ENCODE results near the gene ZFP62. TPM values are rescaled to one million over a fixed set of nuclear protein-coding genes. Genes with fewer than 3 reads are reported as not detected.

The ZFP62 gene
- total and polyA plus RNA-seq, 2 donors: 41.1 to 48.6 TPM

- H3K27me3 ChIP-seq (ENCODE audit: control insufficient read depth in 2 of 2, insufficient read depth in 1 of 2, low read length in 1 of 2): no peaks in the 10 kb centered on the region
These were observed 50.7 kb downstream of the ZFP62 start for GRCh38 chr5:180810210-180810958.

DNA sequence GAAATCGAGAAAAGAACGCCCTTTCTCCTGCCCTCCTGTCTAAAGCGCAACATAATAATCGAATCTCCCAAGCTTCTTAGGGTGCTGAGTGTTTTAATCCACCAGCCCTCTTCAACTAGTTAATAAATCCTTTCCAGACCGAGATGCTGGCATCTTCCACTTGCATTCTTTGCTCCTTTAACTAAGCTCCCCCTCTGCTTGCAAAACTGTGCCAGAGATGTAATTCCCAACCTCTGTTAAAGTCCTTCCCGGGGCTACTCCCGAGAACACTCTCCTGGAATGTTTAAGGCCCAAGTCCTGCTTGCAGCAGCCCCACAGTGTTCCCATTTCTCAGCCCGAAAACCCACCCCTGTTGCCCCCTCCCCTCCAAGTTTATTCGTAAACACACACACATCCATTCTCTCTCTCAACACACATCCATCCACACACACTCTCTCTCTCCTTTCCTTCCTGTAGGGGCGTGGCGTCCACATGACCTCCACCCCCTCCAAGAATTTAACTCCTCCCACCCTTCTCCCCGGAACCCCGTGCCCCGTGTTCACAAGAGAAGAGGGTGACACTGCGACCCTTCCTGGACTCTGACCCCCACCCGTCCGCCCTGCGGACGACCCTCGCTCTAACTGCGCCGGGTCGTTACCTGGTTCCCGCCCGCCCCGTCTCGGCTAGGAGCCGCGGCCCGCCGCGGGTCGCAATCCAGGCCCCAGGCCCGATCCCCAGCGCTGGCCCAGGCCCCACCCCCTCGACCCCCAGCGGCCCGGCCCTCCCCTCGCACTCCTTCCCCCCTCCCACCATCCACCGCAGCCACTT is 51.5 kb downstream of the ZFP62 start:
- Histone ChIP-seq H3K4me1 (ENCODE audit: control insufficient read depth in 2 of 2, insufficient read depth in 2 of 2, low read length in 2 of 2) (peaks cover 39 to 64% of the 10 kb centered on the region in 2 donors), H3K36me3 (ENCODE audit: control insufficient read depth in 2 of 2, insufficient read depth in 2 of 2, low read length in 1 of 2) (peaks cover 0 to 6% of the 10 kb centered on the region in 2 donors), H3K4me3 (ENCODE audit: low read length in 2 of 2) (peak overlapping the region; percentile 76 to 81), H3K9me3 (ENCODE audit: control insufficient read depth in 2 of 2, insufficient read depth in 1 of 2, low read length in 1 of 2) (no peaks in the 10 kb centered on the region), H3K27ac (ENCODE audit: low read depth in 1 of 2, low read length in 1 of 2) (peak overlapping the region; percentile 97 to 100), H3K27me3 (ENCODE audit: control insufficient read depth in 2 of 2, insufficient read depth in 1 of 2, low read length in 1 of 2) (no peaks in the 10 kb centered on the region)
- WGBS: 5% methylated on average over 40 of the region's 40 CpGs
- DNase-seq (ENCODE audit: low read depth in 6 of 9, low spot score in 9 of 9): peak; percentile 89 to 97 (median 92)

More at GRCh38 chr5:180810210-180810958, 50.7 kb downstream of the ZFP62 start:
- Histone ChIP-seq H3K9me3 (ENCODE audit: control insufficient read depth in 2 of 2, insufficient read depth in 1 of 2, low read length in 1 of 2) (no peaks in the 10 kb centered on the region), H3K27ac (ENCODE audit: low read depth in 1 of 2, low read length in 1 of 2) (peak overlapping the region; percentile 97 to 100), H3K4me3 (ENCODE audit: low read length in 2 of 2) (peak overlapping the region; percentile 76 to 81), H3K36me3 (ENCODE audit: control insufficient read depth in 2 of 2, insufficient read depth in 2 of 2, low read length in 1 of 2) (peaks cover 0 to 4% of the 10 kb centered on the region in 2 donors), H3K4me1 (ENCODE audit: control insufficient read depth in 2 of 2, insufficient read depth in 2 of 2, low read length in 2 of 2) (peaks cover 33 to 61% of the 10 kb centered on the region in 2 donors)
- under 1% methylated on average over 66 of the region's 66 CpGs for WGBS
- DNase-seq (ENCODE audit: low read depth in 6 of 9, low spot score in 9 of 9): peak; percentile 87 to 97 (median 94)

DNA sequence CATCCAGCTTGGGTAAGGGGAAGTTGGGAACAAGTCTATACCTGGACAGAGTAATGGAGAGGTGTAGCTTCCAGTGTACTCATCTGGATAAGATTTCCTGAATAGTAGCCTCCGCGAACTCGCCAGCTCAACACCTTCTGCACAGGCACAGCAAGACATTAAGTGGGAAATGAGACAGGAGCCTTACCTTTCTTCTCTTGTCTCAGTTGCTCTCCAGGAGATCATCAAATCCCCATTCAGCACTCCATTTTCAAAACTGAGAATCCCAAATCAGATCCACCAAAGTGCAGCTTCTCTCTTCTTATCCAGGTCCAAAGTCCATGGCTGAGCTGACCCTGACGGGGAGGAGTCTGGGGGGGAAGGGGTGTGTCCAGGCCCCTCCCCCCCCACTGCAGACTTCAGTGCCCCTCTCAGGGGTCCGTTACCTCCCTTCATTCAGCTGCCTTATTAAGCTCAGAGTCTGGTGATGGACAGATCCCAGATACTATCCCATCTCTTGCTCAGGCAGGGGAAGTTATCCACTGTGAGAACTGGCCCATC is 52.5 kb downstream of the ZFP62 start:
- H3K4me1 ChIP-seq (ENCODE audit: control insufficient read depth in 2 of 2, insufficient read depth in 2 of 2, low read length in 2 of 2): peaks cover 44 to 70% of the 10 kb centered on the region in 2 donors
- no peak for DNase-seq (ENCODE audit: low read depth in 6 of 9, low spot score in 9 of 9)
- H3K9me3 ChIP-seq (ENCODE audit: control insufficient read depth in 2 of 2, insufficient read depth in 1 of 2, low read length in 1 of 2): no peaks in the 10 kb centered on the region
- H3K4me3 ChIP-seq (ENCODE audit: low read length in 2 of 2): peak overlapping the region; percentile 76 to 81
- H3K27me3 ChIP-seq (ENCODE audit: control insufficient read depth in 2 of 2, insufficient read depth in 1 of 2, low read length in 1 of 2): no peaks in the 10 kb centered on the region
- peak overlapping the region; percentile 62 to 97 for H3K27ac ChIP-seq (ENCODE audit: low read depth in 1 of 2, low read length in 1 of 2)
- H3K36me3 ChIP-seq (ENCODE audit: control insufficient read depth in 2 of 2, insufficient read depth in 2 of 2, low read length in 1 of 2): peaks cover 0 to 6% of the 10 kb centered on the region in 2 donors
- WGBS: 90% methylated on average over 5 of the region's 5 CpGs

DNA sequence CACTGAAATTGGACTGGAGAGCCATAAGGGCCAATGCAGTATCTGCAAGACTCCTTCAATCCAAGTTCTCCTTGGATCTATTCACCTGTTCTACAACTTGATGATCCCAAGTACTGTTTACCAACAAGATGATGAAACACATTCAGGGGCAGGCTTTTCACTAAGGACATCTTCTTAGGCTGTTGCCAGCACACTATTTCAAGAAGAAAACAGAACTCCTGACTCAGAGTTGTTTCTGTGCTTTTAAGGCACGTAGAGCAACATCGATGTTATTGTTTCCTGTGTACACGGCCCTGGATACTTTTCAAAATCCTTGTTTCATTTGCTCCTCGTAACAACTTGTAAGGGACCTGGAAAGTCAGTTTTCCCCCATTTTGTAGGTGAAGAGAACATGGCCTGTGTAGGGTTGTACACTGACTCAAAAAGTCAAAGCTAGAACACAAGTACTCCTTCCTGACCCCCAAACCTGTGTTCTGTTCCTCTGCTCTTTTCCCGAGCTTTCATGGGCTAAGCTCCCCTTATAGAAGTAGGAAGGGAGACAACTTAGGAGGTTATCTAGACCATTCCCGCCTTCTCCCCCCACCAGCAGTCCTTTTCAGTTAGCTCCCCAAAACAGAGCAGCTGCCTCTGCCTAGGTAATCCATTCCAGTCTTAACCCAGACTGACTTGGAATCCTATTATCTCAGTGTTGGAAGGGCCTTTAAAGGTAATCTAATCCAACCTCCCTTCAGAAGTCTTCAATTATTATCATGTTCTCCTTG is 53.2 kb downstream of the ZFP62 start:
- Histone ChIP-seq H3K36me3 (ENCODE audit: control insufficient read depth in 2 of 2, insufficient read depth in 2 of 2, low read length in 1 of 2) (peaks cover 0 to 6% of the 10 kb centered on the region in 2 donors), H3K9me3 (ENCODE audit: control insufficient read depth in 2 of 2, insufficient read depth in 1 of 2, low read length in 1 of 2) (no peaks in the 10 kb centered on the region), H3K27ac (ENCODE audit: low read depth in 1 of 2, low read length in 1 of 2) (peak overlapping the region; percentile 79 to 97), H3K4me1 (ENCODE audit: control insufficient read depth in 2 of 2, insufficient read depth in 2 of 2, low read length in 2 of 2) (peaks cover 44 to 73% of the 10 kb centered on the region in 2 donors), H3K4me3 (ENCODE audit: low read length in 2 of 2) (peak overlapping the region; percentile 33 to 81), H3K27me3 (ENCODE audit: control insufficient read depth in 2 of 2, insufficient read depth in 1 of 2, low read length in 1 of 2) (no peaks in the 10 kb centered on the region)
- peak in 1 of 9 donors; percentile 43 for DNase-seq (ENCODE audit: low read depth in 6 of 9, low spot score in 9 of 9)
- WGBS: 34% methylated on average over 6 of the region's 6 CpGs

DNA sequence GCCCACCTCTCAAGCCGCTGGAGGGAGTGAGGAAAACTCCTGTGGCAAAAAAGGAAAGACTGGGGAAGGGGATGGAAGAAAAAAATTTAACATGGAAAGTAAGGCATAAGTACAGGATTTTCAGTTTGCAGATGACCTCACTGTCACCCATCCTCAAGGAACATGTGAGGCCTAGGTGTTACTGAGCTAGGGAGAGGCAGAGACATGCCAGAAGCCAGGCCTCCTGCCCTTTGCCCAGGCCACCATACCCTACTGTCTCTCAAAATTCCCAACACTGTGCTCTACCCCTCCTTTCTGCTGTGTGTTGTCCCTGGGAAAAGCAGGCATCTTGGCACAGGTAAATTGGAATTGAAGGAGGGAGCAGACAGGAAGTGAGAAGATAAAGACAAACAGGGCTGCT is 54.0 kb downstream of the ZFP62 start:
- H3K9me3 ChIP-seq (ENCODE audit: control insufficient read depth in 2 of 2, insufficient read depth in 1 of 2, low read length in 1 of 2): no peaks in the 10 kb centered on the region
- 95% methylated on average over 1 of the region's 1 CpG for WGBS
- peak overlapping the region; percentile 33 to 81 for H3K4me3 ChIP-seq (ENCODE audit: low read length in 2 of 2)
- H3K36me3 ChIP-seq (ENCODE audit: control insufficient read depth in 2 of 2, insufficient read depth in 2 of 2, low read length in 1 of 2): peaks cover 0 to 6% of the 10 kb centered on the region in 2 donors
- H3K4me1 ChIP-seq (ENCODE audit: control insufficient read depth in 2 of 2, insufficient read depth in 2 of 2, low read length in 2 of 2): peaks cover 44 to 75% of the 10 kb centered on the region in 2 donors
- peak overlapping the region; percentile 70 to 97 for H3K27ac ChIP-seq (ENCODE audit: low read depth in 1 of 2, low read length in 1 of 2)
- no peaks in the 10 kb centered on the region for H3K27me3 ChIP-seq (ENCODE audit: control insufficient read depth in 2 of 2, insufficient read depth in 1 of 2, low read length in 1 of 2)
- no peak for DNase-seq (ENCODE audit: low read depth in 6 of 9, low spot score in 9 of 9)

GRCh38 chr5:180806351-180807011 is 54.6 kb downstream of the ZFP62 start:
- Histone ChIP-seq H3K4me3 (ENCODE audit: low read length in 2 of 2) (peak overlapping the region in 1 of 2 donors; percentile 8), H3K4me1 (ENCODE audit: control insufficient read depth in 2 of 2, insufficient read depth in 2 of 2, low read length in 2 of 2) (peaks cover 47 to 77% of the 10 kb centered on the region in 2 donors), H3K36me3 (ENCODE audit: control insufficient read depth in 2 of 2, insufficient read depth in 2 of 2, low read length in 1 of 2) (peaks cover 5 to 11% of the 10 kb centered on the region in 2 donors), H3K27ac (ENCODE audit: low read depth in 1 of 2, low read length in 1 of 2) (peak overlapping the region; percentile 70 to 97), H3K27me3 (ENCODE audit: control insufficient read depth in 2 of 2, insufficient read depth in 1 of 2, low read length in 1 of 2) (no peaks in the 10 kb centered on the region), H3K9me3 (ENCODE audit: control insufficient read depth in 2 of 2, insufficient read depth in 1 of 2, low read length in 1 of 2) (no peaks in the 10 kb centered on the region)
- 71% methylated on average over 9 of the region's 9 CpGs for WGBS
- DNase-seq (ENCODE audit: low read depth in 6 of 9, low spot score in 9 of 9): no peak

- no peaks in the 10 kb centered on the region for H3K27me3 ChIP-seq (ENCODE audit: control insufficient read depth in 2 of 2, insufficient read depth in 1 of 2, low read length in 1 of 2)
- H3K27ac ChIP-seq (ENCODE audit: low read depth in 1 of 2, low read length in 1 of 2): peak overlapping the region; percentile 95 to 97
- peak overlapping the region; percentile 81 to 88 for H3K4me3 ChIP-seq (ENCODE audit: low read length in 2 of 2)
- peaks cover 23 to 27% of the 10 kb centered on the region in 2 donors for H3K36me3 ChIP-seq (ENCODE audit: control insufficient read depth in 2 of 2, insufficient read depth in 2 of 2, low read length in 1 of 2)
- H3K9me3 ChIP-seq (ENCODE audit: control insufficient read depth in 2 of 2, insufficient read depth in 1 of 2, low read length in 1 of 2): no peaks in the 10 kb centered on the region
- peaks cover 58 to 87% of the 10 kb centered on the region in 2 donors for H3K4me1 ChIP-seq (ENCODE audit: control insufficient read depth in 2 of 2, insufficient read depth in 2 of 2, low read length in 2 of 2)
- DNase-seq (ENCODE audit: low read depth in 6 of 9, low spot score in 9 of 9): no peak
- 50% methylated on average over 22 of the region's 22 CpGs for WGBS
These were observed 56.9 kb downstream of the ZFP62 start for GRCh38 chr5:180804129-180804618.

Data from thymus (tissue), 11 donors.